GM20000 (cell line): ENCODE results near the gene MECR.

Experiments used
- DNase-seq: peaks from one replicate; pipeline ENCODE4 v3.0.0; 2012; ENCODE audit warnings: low spot score
- TF ChIP-seq, protein P1 (sequence below): IDR thresholded peaks from 2 replicates; pipeline ENCODE4 v1.5.1; 2012; ENCODE audit warnings: mild to moderate bottlenecking, control low read depth; ENCODE audit errors: extremely low read depth, missing control alignments

Gene MECR

DNA sequence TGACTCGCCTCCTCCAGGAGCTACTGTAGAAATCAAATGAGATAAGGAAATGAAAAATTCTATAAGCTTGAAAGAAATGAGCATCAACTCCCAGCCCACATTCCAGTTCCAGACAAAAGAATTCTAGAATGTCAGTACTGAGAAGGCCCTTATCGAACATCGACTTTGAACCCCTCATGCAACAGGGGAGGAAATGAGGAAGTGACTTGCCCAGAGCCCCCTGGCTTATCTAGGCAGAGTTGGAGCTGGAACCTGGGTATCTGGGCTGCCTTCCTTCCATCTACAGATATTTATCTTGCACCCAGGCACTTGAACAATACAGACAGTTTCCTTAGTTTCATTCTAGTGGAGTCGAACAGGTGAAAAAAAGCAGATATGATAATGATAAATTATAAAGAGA, 22.3 kb downstream of the MECR start:
- no peak for DNase-seq

GRCh38 chr1:29202584-29203340, 28.0 kb downstream of the MECR start:
- TF ChIP-seq, protein P1, sequence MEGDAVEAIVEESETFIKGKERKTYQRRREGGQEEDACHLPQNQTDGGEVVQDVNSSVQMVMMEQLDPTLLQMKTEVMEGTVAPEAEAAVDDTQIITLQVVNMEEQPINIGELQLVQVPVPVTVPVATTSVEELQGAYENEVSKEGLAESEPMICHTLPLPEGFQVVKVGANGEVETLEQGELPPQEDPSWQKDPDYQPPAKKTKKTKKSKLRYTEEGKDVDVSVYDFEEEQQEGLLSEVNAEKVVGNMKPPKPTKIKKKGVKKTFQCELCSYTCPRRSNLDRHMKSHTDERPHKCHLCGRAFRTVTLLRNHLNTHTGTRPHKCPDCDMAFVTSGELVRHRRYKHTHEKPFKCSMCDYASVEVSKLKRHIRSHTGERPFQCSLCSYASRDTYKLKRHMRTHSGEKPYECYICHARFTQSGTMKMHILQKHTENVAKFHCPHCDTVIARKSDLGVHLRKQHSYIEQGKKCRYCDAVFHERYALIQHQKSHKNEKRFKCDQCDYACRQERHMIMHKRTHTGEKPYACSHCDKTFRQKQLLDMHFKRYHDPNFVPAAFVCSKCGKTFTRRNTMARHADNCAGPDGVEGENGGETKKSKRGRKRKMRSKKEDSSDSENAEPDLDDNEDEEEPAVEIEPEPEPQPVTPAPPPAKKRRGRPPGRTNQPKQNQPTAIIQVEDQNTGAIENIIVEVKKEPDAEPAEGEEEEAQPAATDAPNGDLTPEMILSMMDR = peak; percentile 96

More for the DNA sequence above, 22.3 kb downstream of the MECR start:
- TF ChIP-seq, protein P1 = no peak

GRCh38 chr1:29202053-29202452, 28.7 kb downstream of the MECR start:
- TF ChIP-seq, protein P1 = no peak
- no peak for DNase-seq

More at GRCh38 chr1:29202584-29203340, 28.0 kb downstream of the MECR start:
- DNase-seq = peak; percentile 85

- no peak for DNase-seq
- TF ChIP-seq, protein P1 = no peak
Measured at GRCh38 chr1:29201595-29202051, 29.1 kb downstream of the MECR start.

DNA sequence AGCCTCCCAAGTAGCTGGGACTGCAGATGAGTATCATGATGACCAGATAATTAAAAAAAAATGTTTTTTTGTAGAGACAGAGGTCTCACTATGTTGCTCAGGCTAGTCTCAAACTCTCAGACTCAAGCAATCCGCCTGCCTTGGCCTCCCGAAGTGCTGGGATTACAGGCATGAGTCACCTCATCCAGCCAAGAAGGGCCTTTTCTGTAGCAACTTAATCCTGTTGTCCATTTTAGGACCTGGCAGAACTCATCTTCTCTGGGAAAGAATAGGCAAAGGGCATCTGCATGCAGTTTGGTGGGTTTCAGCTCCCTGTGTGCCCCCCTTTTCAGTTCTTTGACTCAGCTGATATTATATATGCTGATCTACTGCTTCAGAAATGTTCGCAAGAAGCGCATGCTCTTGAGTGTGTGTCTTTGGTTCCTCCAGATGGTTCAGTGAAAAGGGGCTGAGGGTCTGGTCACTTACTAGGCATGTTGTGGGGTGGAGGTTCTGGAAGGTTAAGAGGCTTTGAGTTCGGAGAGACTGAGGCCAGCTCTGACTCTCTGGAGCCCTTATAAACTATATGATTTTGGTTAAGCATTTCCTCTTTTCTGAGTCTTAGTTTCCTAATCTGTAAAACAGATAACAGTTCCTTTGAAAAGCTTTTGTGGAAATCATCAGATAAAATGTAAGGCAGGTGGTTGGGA, 29.7 kb downstream of the MECR start:
- TF ChIP-seq, protein P1 = no peak
- DNase-seq = no peak

DNA sequence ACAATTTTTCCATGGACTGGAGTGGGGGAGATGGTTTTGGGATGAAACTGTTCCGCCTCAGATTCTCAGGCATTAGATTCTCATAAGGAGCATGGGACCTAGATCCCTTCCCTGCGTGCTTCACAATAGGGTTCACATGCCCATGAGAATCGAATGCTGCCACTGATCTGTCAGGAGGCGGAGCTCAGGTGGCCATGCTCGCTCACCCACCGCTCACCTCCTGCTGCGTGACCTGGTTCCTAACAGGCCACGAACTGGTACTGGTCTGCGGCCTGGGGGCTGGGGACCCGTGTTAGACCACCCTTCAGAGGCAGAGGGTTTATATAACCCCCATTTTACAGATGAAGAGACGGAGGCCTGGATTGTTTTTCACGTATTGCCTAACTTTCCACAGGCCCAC, 32.7 kb downstream of the MECR start:
- TF ChIP-seq, protein P1 = no peak

DNA sequence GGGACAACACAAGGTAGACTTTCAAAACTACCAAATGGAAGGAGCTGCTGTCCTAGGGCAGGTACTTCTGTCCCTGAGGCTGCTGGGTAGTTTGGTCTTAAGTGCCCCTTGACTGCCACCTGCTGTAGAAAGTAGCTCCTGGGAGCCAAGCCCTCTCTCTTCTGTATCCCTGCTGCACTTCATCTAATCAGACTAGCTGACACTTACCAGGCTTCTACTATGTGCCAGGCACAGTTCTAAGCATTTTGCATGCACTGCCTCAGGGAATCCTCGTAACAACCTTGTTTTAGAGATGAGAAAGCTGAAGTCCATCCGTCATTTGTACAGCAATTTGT, 33.2 kb downstream of the MECR start:
- TF ChIP-seq, protein P1 = no peak
- DNase-seq = peak; percentile 28

More for the DNA sequence above, 32.7 kb downstream of the MECR start:
- DNase-seq = no peak
